ENCODE measurements around the gene DUSP1.

DNA sequence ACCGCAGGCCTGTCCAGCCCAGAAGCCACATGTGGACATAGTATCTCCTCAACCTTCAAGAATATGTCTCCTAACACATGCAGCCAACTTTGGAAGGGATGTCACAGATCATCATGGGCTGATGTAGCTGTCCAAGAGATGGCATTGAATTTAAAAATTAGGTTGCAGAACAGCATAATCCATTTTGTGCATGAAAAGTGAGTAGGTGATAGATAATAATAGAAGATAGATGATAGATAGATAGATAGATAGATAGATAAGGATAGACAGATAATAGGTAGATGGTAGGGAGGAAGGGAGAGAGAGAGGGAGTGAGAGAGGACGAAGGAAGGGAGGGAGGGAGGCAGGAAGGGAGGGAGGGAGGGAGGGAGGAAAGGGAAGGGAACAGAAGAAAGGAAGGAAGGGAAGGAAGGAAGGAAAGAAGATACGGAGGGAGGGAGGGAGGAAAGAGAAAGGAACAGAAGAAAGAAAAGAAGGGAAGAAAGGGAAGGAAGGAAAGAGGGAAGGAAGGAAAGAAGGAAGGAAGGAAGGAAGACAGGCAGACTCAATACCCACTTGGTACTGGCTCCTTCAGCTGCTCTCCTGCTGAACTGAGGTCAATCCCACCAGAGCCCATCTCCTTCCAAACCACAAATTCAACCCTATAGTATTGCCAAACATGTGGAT is 34.2 kb upstream of the DUSP1 start:
- TF ChIP-seq, protein P1, sequence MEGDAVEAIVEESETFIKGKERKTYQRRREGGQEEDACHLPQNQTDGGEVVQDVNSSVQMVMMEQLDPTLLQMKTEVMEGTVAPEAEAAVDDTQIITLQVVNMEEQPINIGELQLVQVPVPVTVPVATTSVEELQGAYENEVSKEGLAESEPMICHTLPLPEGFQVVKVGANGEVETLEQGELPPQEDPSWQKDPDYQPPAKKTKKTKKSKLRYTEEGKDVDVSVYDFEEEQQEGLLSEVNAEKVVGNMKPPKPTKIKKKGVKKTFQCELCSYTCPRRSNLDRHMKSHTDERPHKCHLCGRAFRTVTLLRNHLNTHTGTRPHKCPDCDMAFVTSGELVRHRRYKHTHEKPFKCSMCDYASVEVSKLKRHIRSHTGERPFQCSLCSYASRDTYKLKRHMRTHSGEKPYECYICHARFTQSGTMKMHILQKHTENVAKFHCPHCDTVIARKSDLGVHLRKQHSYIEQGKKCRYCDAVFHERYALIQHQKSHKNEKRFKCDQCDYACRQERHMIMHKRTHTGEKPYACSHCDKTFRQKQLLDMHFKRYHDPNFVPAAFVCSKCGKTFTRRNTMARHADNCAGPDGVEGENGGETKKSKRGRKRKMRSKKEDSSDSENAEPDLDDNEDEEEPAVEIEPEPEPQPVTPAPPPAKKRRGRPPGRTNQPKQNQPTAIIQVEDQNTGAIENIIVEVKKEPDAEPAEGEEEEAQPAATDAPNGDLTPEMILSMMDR (conservative IDR thresholded peaks at IDR 0.05; ENCODE audit: low read depth, low read length) = no peak
- TF ChIP-seq EZH2 (IDR thresholded peaks at IDR 0.05; ENCODE audit: low read length, unreplicated experiment) (no peak), EZH2phosphoT487 (IDR thresholded peaks at IDR 0.05; ENCODE audit: borderline replicate concordance, low read length) (no peak)

Data from PC-3 (cell line).